Fibroblast of lung (primary cell): ENCODE measurements around the gene BTRC.

Experiments
- CTCF ChIP-seq, 2 donors: IDR thresholded peaks in 1 of 2; conservative IDR thresholded peaks in 1 of 2; 1 replicate in 1 of 2; 2 replicates in 1 of 2; pipeline ENCODE4 v1.5.1; 2011 to 2012; ENCODE audit warnings: low read length in 2 of 2, control low read depth in 1 of 2, inconsistent platforms in 1 of 2, low read depth in 1 of 2, mild to moderate bottlenecking in 1 of 2
- EZH2 ChIP-seq: IDR thresholded peaks from 2 replicates; pipeline ENCODE4 v1.5.1; 2012; ENCODE audit warnings: low read length, control low read depth, mild to moderate bottlenecking; ENCODE audit errors: missing control alignments

- no peak for TF ChIP-seq CTCF (conservative IDR thresholded peaks at IDR 0.05 in 1 of 2, IDR thresholded peaks at IDR 0.05 in 1 of 2; ENCODE audit: low read depth in 1 of 2, low read length in 2 of 2)
- TF ChIP-seq EZH2 = no peak
Measured at GRCh38 chr10:101346177-101346576, 7.8 kb upstream of the BTRC start.
